ENCODE data around the gene SIM1.

GRCh38 chr6:100427452-100427851 lies 37.3 kb downstream of the SIM1 start:
- TF ChIP-seq CTCF (IDR thresholded peaks at IDR 0.05; ENCODE audit: insufficient read depth, low read length, poor library complexity, severe bottlenecking), result no peak
- no peak for TF ChIP-seq EZH2phosphoT487 (conservative IDR thresholded peaks at IDR 0.05; ENCODE audit: low read length)

All from SU-DHL-6 (cell line).